HFF-Myc (cell line): ENCODE data around the gene CX3CL1.
"Not testable (repeated sequence)": the region's sequence is repeated elsewhere in the genome, so short reads cannot be mapped to it uniquely, and the experiment has no call there.

Experiments used
- DNase-seq: peaks from one replicate; pipeline ENCODE4 v3.0.0-alpha.2; 2011; ENCODE audit warnings: low read depth; ENCODE audit errors: extremely low read depth
- H3K4me3 ChIP-seq: replicated peaks from 2 replicates; pipeline ENCODE4 v1.5.1; 2011; ENCODE audit warnings: low read depth, mild to moderate bottlenecking, control low read depth, low read length
- CTCF ChIP-seq: IDR thresholded peaks from 2 replicates; pipeline ENCODE4 v1.5.1; 2012; ENCODE audit warnings: mild to moderate bottlenecking, low read depth, low read length, control low read depth; ENCODE audit errors: missing control alignments

Gene CX3CL1

GRCh38 chr16:57364143-57364542 is 8.1 kb upstream of the CX3CL1 start:
- no peak for DNase-seq
- no peak overlapping the region for H3K4me3 ChIP-seq
- TF ChIP-seq CTCF: no peak

GRCh38 chr16:57366544-57367040 is 5.7 kb upstream of the CX3CL1 start:
- TF ChIP-seq CTCF: no peak
- no peak for DNase-seq

GRCh38 chr16:57367116-57367752 is 5.1 kb upstream of the CX3CL1 start:
- DNase-seq: no peak
- no peak overlapping the region for H3K4me3 ChIP-seq
- no peak for TF ChIP-seq CTCF

More at GRCh38 chr16:57366544-57367040, 5.7 kb upstream of the CX3CL1 start:
- H3K4me3 ChIP-seq: no peak overlapping the region

- H3K4me3 ChIP-seq: no peak overlapping the region
- no peak for TF ChIP-seq CTCF
- no peak for DNase-seq
These were observed 557 bp upstream of the CX3CL1 start for GRCh38 chr16:57371494-57372371.

GRCh38 chr16:57373117-57373947 is 1.0 kb downstream of the CX3CL1 start:
- TF ChIP-seq CTCF: no peak
- no peak for DNase-seq
- H3K4me3 ChIP-seq: no peak overlapping the region

- DNase-seq: no peak
- H3K4me3 ChIP-seq: no peak overlapping the region
- no peak for TF ChIP-seq CTCF
These were observed 1.8 kb downstream of the CX3CL1 start for GRCh38 chr16:57374067-57374534.

GRCh38 chr16:57374925-57375465 is 2.7 kb downstream of the CX3CL1 start:
- DNase-seq, H3K4me3 ChIP-seq: not testable (repeated sequence)
